Right lobe of liver (tissue), 6 donors: ENCODE measurements around the gene LHX6. TPM values are rescaled to one million over a fixed set of nuclear protein-coding genes. Genes with fewer than 3 reads are reported as not detected.

Experiments used
- ATAC-seq, 4 donors: fragments of 200-7000 bp; cut with Tn5 transposase; one replicate each; pipeline ENCODE4 v1.9.1; 2020; ENCODE audit warnings: mild to moderate bottlenecking in 4 of 4, moderate library complexity in 4 of 4
- DNase-seq, 3 donors: peaks; one replicate each; pipeline ENCODE4 v3.0.0-alpha.2; 2020
- H3K27ac ChIP-seq, 3 donors: fragments of 200-600 bp; one replicate each; pipeline ENCODE4 v1.8.0; 2022
- H3K27me3 ChIP-seq, 2 donors: fragments of 200-600 bp; one replicate each; pipeline ENCODE4 v1.8.0; 2022
- H3K36me3 ChIP-seq, 4 donors: fragments of 200-600 bp; sonication (generic) in 1 of 4; one replicate each; pipeline versions ENCODE4 v1.5.1 to v1.8.0; 2017 to 2022; ENCODE audit warnings: control low read depth in 1 of 4
- H3K4me1 ChIP-seq, 4 donors: fragments of 200-600 bp; sonication (generic) in 1 of 4; one replicate each; pipeline versions ENCODE4 v1.5.1 to v1.8.0; 2017 to 2022; ENCODE audit warnings: control low read depth in 1 of 4
- H3K4me3 ChIP-seq, 3 donors: fragments of 200-600 bp; one replicate each; pipeline ENCODE4 v1.8.0; 2022
- H3K9me3 ChIP-seq, 4 donors: fragments of 200-600 bp; sonication (generic) in 1 of 4; one replicate each; pipeline versions ENCODE4 v1.5.1 to v1.8.0; 2017 to 2022; ENCODE audit warnings: control low read depth in 1 of 4
- CTCF ChIP-seq, 4 donors: fragments of 200-600 bp in 3 of 4; fragments of 450-650 bp in 1 of 4; IDR thresholded peaks; one replicate each; pipeline versions ENCODE4 v1.5.1 to v1.8.0; 2016 to 2022; ENCODE audit warnings: antibody characterized with exemption in 4 of 4, mild to moderate bottlenecking in 2 of 4
- POLR2A ChIP-seq: fragments of 450-650 bp; IDR thresholded peaks from one replicate; pipeline ENCODE4 v1.6.1; 2017; ENCODE audit warnings: antibody characterized with exemption, mild to moderate bottlenecking
- WGBS: methylation state at CpG from one replicate; pipeline ENCODE4 v1.1.6; 2018; ENCODE audit warnings: low coverage, low lambda C conversion rate; ENCODE audit not compliant: insufficient coverage; ENCODE audit errors: missing lambda C conversion rate; 5-methylcytosine and 5-hydroxymethylcytosine counted together
- intact Hi-C, 2 donors: fragments of 100-400 bp; cut with DNase I; formaldehyde crosslinking; loops; one replicate each; pipeline versions ENCODE4 v1.11.2 to v1.14.1; 2022
- total RNA-seq, 6 experiments: library from RNA; depleted of rRNA in 2 of 6; stranded (reverse); fragments of >200 nt in 2 of 6; fragmentation: NEBNext Ultra II Directional in 3 of 6; extraction: Animal tissue kit (Norgen Biotek cat#: 25700) in 3 of 6; gene quantifications; one replicate each; pipeline versions ENCODE4 v1.1.0 to v1.2.4, GENCODE V29; 2016 to 2023
- donor health status: DM: no; HTN: yes; CAD: no.
- donor health status: DM: no; HTN: no; CAD: no.
- donor health status: DM: no; HTN: no; CAD: no.
- donor health status: DM: no; HTN: yes; CAD: no.
- donor health status: DM: no; HTN: yes; CAD: no.

LHX6 gene
- total RNA-seq, 6 experiments from 2014 or later, result 0.20 to 0.51 (median 0.32) TPM

GRCh38 chr9:122197426-122197825 lies 31.3 kb downstream of the LHX6 start:
- no peak overlapping the region for H3K27ac ChIP-seq
- no peak for TF ChIP-seq CTCF (IDR thresholded peaks at IDR 0.05)
- no peak for TF ChIP-seq POLR2A
- ATAC-seq, result no peak
- H3K36me3 ChIP-seq, result no peaks in the 10 kb centered on the region
- H3K4me3 ChIP-seq, result no peak overlapping the region
- DNase-seq, result no peak
- intact Hi-C loops, result no loop called here
- no peaks in the 10 kb centered on the region for H3K27me3 ChIP-seq
- H3K9me3 ChIP-seq, result no peaks in the 10 kb centered on the region
- 62% methylated on average over 7 of the region's 7 CpGs for WGBS
- no peaks in the 10 kb centered on the region for H3K4me1 ChIP-seq

- Histone ChIP-seq H3K9me3 (no peaks in the 10 kb centered on the region), H3K27ac (no peak overlapping the region), H3K36me3 (no peaks in the 10 kb centered on the region), H3K27me3 (no peaks in the 10 kb centered on the region), H3K4me1 (no peaks in the 10 kb centered on the region), H3K4me3 (no peak overlapping the region)
- DNase-seq (no peak), ATAC-seq (no peak)
- intact Hi-C loops, result no loop called here
- TF ChIP-seq POLR2A, result no peak
- TF ChIP-seq CTCF (IDR thresholded peaks at IDR 0.05), result no peak
- WGBS, result 87% methylated on average over 4 of the region's 4 CpGs
Measured at GRCh38 chr9:122195875-122196274, 32.9 kb downstream of the LHX6 start.

GRCh38 chr9:122193651-122194050 lies 35.1 kb downstream of the LHX6 start:
- ATAC-seq (no peak), DNase-seq (no peak)
- Histone ChIP-seq H3K9me3 (no peaks in the 10 kb centered on the region), H3K36me3 (no peaks in the 10 kb centered on the region), H3K4me3 (no peak overlapping the region), H3K4me1 (no peaks in the 10 kb centered on the region), H3K27ac (no peak overlapping the region), H3K27me3 (no peaks in the 10 kb centered on the region)
- intact Hi-C loops, result no loop called here
- TF ChIP-seq POLR2A, result no peak
- no peak for TF ChIP-seq CTCF (IDR thresholded peaks at IDR 0.05)
- WGBS, result 74% methylated on average over 5 of the region's 6 CpGs

- Histone ChIP-seq H3K9me3 (no peaks in the 10 kb centered on the region), H3K4me1 (no peaks in the 10 kb centered on the region), H3K27ac (no peak overlapping the region), H3K36me3 (no peaks in the 10 kb centered on the region), H3K4me3 (no peak overlapping the region), H3K27me3 (no peaks in the 10 kb centered on the region)
- ATAC-seq, result no peak
- WGBS, result 77% methylated on average over 15 of the region's 16 CpGs
- DNase-seq, result no peak
- TF ChIP-seq POLR2A (no peak), CTCF (IDR thresholded peaks at IDR 0.05) (no peak)
- intact Hi-C loops, result no loop called here
Measured at GRCh38 chr9:122192914-122193525, 35.7 kb downstream of the LHX6 start.
